Measurements from ENCODE around the gene STK16.
"Not testable (repeated sequence)": the region's sequence is repeated elsewhere in the genome, so short reads cannot be mapped to it uniquely, and the experiment has no call there.

Gene STK16

GRCh38 chr2:219243291-219243761, 2.0 kb upstream of the STK16 start:
- no peak for DNase-seq

GRCh38 chr2:219244789-219245147, 511 bp upstream of the STK16 start:
- no peak for DNase-seq

- DNase-seq: no peak
Measured at GRCh38 chr2:219245899-219246230, 586 bp downstream of the STK16 start.

GRCh38 chr2:219246559-219246958, 1.3 kb downstream of the STK16 start:
- DNase-seq: no peak

GRCh38 chr2:219247678-219248642, 2.7 kb downstream of the STK16 start:
- no peak for DNase-seq

GRCh38 chr2:219248845-219249202, 3.5 kb downstream of the STK16 start:
- no peak for DNase-seq

GRCh38 chr2:219249203-219249980, 4.1 kb downstream of the STK16 start:
- peak in 49 of 58 donors; percentile 9 to 81 (median 58) for DNase-seq

- no peak for DNase-seq
Measured at GRCh38 chr2:219250049-219250781, 4.9 kb downstream of the STK16 start.

GRCh38 chr2:219251656-219252055, 6.4 kb downstream of the STK16 start:
- no peak for DNase-seq

- DNase-seq: peak in 1 of 58 donors; percentile 23
Measured at GRCh38 chr2:219252084-219252483, 6.8 kb downstream of the STK16 start.

GRCh38 chr2:219252570-219252899, 7.3 kb downstream of the STK16 start:
- peak in 3 of 58 donors; percentile 8 to 39 (median 31) for DNase-seq

- peak in 21 of 58 donors; percentile 9 to 67 (median 28) for DNase-seq
Measured at GRCh38 chr2:219252900-219253752, 7.8 kb downstream of the STK16 start, which contains the start of gene TUBA4B. Gene TUBA4B, plus strand, starts transcription at chr2:219253243. Its CDS starts 165 bp downstream, at chr2:219253408.

GRCh38 chr2:219253753-219254589, 8.7 kb downstream of the STK16 start, which contains the start of gene TUBA4A:
Gene TUBA4A, minus strand, starts transcription at chr2:219253918. Its CDS starts 60 bp downstream, at chr2:219253858.
- peak in 56 of 58 donors; percentile 26 to 93 (median 75) for DNase-seq

- DNase-seq: peak in 1 of 58 donors; percentile 34
Measured at GRCh38 chr2:219254590-219255201, 9.4 kb downstream of the STK16 start.

GRCh38 chr2:219258942-219259341, 13.7 kb downstream of the STK16 start:
- DNase-seq: not testable (repeated sequence)

- peak in 7 of 58 donors; percentile 16 to 44 (median 29) for DNase-seq
Measured at GRCh38 chr2:219261024-219261855, 16.0 kb downstream of the STK16 start.

- no peak for DNase-seq
Measured at GRCh38 chr2:219266232-219266631, 21.0 kb downstream of the STK16 start.

GRCh38 chr2:219266886-219267285, 21.6 kb downstream of the STK16 start:
- DNase-seq: no peak
